ENCODE results near the gene GTF2A2. TPM values are rescaled to one million over a fixed set of nuclear protein-coding genes. Genes with fewer than 3 reads are reported as not detected.

Gene GTF2A2
- total and polyA plus RNA-seq, 10 of the 15 experiments (the other 5 are each of a cell fraction or from before 2014, with no cell fraction given) = 89.2 to 565 (median 137) TPM

DNA sequence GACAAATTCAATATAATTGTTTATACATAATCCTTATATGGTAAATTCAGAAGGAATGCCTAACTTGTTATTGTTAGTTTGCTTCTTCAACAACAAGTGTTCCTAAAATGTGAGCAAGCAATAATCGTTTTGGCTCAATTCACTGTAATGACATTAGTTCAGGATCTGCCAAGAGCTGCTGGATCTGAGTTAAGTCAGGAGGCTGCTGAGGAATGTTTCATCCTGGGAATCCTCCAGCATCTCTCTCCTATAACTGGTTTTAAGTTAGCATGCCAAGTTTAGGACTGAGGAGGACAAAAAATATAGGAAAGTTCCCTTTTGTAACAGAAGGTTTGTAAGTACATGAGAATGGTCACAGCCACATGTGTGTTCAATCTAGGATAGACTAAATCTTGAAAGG, 4.9 kb upstream of the GTF2A2 start (continued):
- TF ChIP-seq, protein P1, sequence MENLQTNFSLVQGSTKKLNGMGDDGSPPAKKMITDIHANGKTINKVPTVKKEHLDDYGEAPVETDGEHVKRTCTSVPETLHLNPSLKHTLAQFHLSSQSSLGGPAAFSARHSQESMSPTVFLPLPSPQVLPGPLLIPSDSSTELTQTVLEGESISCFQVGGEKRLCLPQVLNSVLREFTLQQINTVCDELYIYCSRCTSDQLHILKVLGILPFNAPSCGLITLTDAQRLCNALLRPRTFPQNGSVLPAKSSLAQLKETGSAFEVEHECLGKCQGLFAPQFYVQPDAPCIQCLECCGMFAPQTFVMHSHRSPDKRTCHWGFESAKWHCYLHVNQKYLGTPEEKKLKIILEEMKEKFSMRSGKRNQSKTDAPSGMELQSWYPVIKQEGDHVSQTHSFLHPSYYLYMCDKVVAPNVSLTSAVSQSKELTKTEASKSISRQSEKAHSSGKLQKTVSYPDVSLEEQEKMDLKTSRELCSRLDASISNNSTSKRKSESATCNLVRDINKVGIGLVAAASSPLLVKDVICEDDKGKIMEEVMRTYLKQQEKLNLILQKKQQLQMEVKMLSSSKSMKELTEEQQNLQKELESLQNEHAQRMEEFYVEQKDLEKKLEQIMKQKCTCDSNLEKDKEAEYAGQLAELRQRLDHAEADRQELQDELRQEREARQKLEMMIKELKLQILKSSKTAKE (IDR thresholded peaks at IDR 0.05; ENCODE audit: low read depth, poor library complexity, severe bottlenecking) = no peak
- TF ChIP-seq EED (IDR thresholded peaks at IDR 0.05; ENCODE audit: low read depth) = no peak
- TF ChIP-seq PML (IDR thresholded peaks at IDR 0.05; ENCODE audit: low read length) = no peak
- TF ChIP-seq, protein P2, sequence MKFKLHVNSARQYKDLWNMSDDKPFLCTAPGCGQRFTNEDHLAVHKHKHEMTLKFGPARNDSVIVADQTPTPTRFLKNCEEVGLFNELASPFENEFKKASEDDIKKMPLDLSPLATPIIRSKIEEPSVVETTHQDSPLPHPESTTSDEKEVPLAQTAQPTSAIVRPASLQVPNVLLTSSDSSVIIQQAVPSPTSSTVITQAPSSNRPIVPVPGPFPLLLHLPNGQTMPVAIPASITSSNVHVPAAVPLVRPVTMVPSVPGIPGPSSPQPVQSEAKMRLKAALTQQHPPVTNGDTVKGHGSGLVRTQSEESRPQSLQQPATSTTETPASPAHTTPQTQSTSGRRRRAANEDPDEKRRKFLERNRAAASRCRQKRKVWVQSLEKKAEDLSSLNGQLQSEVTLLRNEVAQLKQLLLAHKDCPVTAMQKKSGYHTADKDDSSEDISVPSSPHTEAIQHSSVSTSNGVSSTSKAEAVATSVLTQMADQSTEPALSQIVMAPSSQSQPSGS (IDR thresholded peaks at IDR 0.05; ENCODE audit: low read length) = no peak

DNA sequence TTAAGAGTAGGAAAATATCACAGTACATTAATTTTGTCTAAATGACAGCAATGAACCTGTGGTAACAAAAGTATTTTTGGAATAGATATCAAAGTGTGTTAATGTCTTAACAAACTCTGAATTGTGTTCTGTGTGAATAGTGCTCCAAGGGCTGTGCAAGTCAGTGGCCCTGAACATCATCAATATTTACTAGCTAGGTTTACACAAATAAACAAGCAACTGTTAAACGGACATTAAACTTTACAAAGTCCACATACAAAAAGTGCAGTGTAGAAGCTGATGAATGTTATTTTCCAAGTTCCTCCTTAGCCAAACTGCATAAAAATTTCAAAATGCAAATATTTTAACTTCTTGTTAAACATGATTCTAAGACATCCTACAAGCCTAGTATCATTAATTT, 2.1 kb upstream of the GTF2A2 start:
- no peak overlapping the region for H3K4me3 ChIP-seq
- POLR2A ChIA-PET = no interaction called here
- TF ChIP-seq SMARCA5 (IDR thresholded peaks at IDR 0.05) = no peak
- TF ChIP-seq, protein P3, sequence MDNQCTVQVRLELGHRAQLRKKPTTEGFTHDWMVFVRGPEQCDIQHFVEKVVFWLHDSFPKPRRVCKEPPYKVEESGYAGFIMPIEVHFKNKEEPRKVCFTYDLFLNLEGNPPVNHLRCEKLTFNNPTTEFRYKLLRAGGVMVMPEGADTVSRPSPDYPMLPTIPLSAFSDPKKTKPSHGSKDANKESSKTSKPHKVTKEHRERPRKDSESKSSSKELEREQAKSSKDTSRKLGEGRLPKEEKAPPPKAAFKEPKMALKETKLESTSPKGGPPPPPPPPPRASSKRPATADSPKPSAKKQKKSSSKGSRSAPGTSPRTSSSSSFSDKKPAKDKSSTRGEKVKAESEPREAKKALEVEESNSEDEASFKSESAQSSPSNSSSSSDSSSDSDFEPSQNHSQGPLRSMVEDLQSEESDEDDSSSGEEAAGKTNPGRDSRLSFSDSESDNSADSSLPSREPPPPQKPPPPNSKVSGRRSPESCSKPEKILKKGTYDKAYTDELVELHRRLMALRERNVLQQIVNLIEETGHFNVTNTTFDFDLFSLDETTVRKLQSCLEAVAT (IDR thresholded peaks at IDR 0.05) = no peak
- TF ChIP-seq ZNF622 (IDR thresholded peaks at IDR 0.05) = no peak
- TF ChIP-seq CREM (IDR thresholded peaks at IDR 0.05; ENCODE audit: low read depth) = no peak
- TF ChIP-seq SMC3 (IDR thresholded peaks at IDR 0.05; ENCODE audit: borderline replicate concordance, low read length) = no peak
- TF ChIP-seq HCFC1 (IDR thresholded peaks at IDR 0.05; ENCODE audit: low read length) = no peak
- TF ChIP-seq, protein P4, sequence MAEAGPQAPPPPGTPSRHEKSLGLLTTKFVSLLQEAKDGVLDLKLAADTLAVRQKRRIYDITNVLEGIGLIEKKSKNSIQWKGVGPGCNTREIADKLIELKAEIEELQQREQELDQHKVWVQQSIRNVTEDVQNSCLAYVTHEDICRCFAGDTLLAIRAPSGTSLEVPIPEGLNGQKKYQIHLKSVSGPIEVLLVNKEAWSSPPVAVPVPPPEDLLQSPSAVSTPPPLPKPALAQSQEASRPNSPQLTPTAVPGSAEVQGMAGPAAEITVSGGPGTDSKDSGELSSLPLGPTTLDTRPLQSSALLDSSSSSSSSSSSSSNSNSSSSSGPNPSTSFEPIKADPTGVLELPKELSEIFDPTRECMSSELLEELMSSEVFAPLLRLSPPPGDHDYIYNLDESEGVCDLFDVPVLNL (IDR thresholded peaks at IDR 0.05; ENCODE audit: low read depth, low read length) = no peak
- TF ChIP-seq, protein P5, sequence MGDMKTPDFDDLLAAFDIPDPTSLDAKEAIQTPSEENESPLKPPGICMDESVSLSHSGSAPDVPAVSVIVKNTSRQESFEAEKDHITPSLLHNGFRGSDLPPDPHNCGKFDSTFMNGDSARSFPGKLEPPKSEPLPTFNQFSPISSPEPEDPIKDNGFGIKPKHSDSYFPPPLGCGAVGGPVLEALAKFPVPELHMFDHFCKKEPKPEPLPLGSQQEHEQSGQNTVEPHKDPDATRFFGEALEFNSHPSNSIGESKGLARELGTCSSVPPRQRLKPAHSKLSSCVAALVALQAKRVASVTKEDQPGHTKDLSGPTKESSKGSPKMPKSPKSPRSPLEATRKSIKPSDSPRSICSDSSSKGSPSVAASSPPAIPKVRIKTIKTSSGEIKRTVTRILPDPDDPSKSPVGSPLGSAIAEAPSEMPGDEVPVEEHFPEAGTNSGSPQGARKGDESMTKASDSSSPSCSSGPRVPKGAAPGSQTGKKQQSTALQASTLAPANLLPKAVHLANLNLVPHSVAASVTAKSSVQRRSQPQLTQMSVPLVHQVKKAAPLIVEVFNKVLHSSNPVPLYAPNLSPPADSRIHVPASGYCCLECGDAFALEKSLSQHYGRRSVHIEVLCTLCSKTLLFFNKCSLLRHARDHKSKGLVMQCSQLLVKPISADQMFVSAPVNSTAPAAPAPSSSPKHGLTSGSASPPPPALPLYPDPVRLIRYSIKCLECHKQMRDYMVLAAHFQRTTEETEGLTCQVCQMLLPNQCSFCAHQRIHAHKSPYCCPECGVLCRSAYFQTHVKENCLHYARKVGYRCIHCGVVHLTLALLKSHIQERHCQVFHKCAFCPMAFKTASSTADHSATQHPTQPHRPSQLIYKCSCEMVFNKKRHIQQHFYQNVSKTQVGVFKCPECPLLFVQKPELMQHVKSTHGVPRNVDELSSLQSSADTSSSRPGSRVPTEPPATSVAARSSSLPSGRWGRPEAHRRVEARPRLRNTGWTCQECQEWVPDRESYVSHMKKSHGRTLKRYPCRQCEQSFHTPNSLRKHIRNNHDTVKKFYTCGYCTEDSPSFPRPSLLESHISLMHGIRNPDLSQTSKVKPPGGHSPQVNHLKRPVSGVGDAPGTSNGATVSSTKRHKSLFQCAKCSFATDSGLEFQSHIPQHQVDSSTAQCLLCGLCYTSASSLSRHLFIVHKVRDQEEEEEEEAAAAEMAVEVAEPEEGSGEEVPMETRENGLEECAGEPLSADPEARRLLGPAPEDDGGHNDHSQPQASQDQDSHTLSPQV (IDR thresholded peaks at IDR 0.05) = no peak
- no peak for TF ChIP-seq IKZF2 (IDR thresholded peaks at IDR 0.05)
- TF ChIP-seq NFYA (IDR thresholded peaks at IDR 0.05; ENCODE audit: borderline replicate concordance, low read depth, low read length) = no peak

More for the DNA sequence above, 2.1 kb upstream of the GTF2A2 start:
- intact Hi-C loops (cut with micrococcal nuclease; ENCODE audit: unreplicated experiment) (no loop called here), in situ Hi-C loops (cut with MboI) (no loop called here)
- 96% methylated on average over 1 of the region's 1 CpG for WGBS (ENCODE audit: insufficient coverage, insufficient replicate concordance, low lambda C conversion rate, missing lambda C conversion rate)
- H3K4me2 ChIP-seq (ENCODE audit: control insufficient read depth, insufficient read depth) = no peak overlapping the region
- no peaks in the 10 kb centered on the region for H4K20me1 ChIP-seq (ENCODE audit: control insufficient read depth, insufficient read depth)
- no peaks in the 10 kb centered on the region for H3K27me3 ChIP-seq (replicated peaks in 1 of 2; ENCODE audit: control insufficient read depth in 2 of 2, insufficient read depth in 2 of 2, low read length in 1 of 2)
- no peak overlapping the region for H2AFZ ChIP-seq (ENCODE audit: control insufficient read depth, low read depth, low read length)
- no peak overlapping the region for H3K27ac ChIP-seq (ENCODE audit: control insufficient read depth, insufficient read depth)
- H3K36me3 ChIP-seq (ENCODE audit: control insufficient read depth in 2 of 2, insufficient read depth in 2 of 2, low read length in 1 of 2) = peaks cover 0 to 10% of the 10 kb centered on the region in 2 experiments; a peak in 3 of 4 replicates
- H3K9ac ChIP-seq (ENCODE audit: control insufficient read depth, insufficient read depth, low read length) = no peak overlapping the region
- BruUV-seq (replicated peaks) = no TSS peak
- ATAC-seq = no peak
- SMC1A ChIA-PET (ENCODE audit: uncharacterized antibody, unreplicated experiment) = no interaction called here
- RAD21 ChIA-PET (ENCODE audit: unreplicated experiment) = no interaction called here
- 0 out of 2 replicates have a peak, but pooled peaks cover 4% of the 10 kb centered on the region for H3K4me1 ChIP-seq (ENCODE audit: control insufficient read depth, insufficient read depth, low read length)
- no peak for DNase-seq (ENCODE audit: low read depth, low spot score)
- no peak for FAIRE-seq
- H3K9me3 ChIP-seq (replicated peaks; ENCODE audit: control insufficient read depth, insufficient read depth, low read length) = no peaks in the 10 kb centered on the region
- CTCF ChIA-PET = no interaction called here
- H3K79me2 ChIP-seq (ENCODE audit: control insufficient read depth, insufficient read depth, low read length) = peaks cover 31% of the 10 kb centered on the region
